H9 (cell line): Measurements from ENCODE around the gene PLXND1. TPM values are rescaled to one million over a fixed set of nuclear protein-coding genes. Genes with fewer than 3 reads are reported as not detected.

Experiments used
- DNase-seq: peaks from one replicate; pipeline ENCODE4 v3.0.0-alpha.2; 2017
- H2AFZ ChIP-seq: one replicate; pipeline ENCODE4 v1.6.1; 2013; ENCODE audit warnings: mild to moderate bottlenecking, low read length, control low read depth, moderate library complexity
- H2AK5ac ChIP-seq: 2 replicates; pipeline ENCODE4 v1.6.1; 2013; ENCODE audit warnings: low read length, control low read depth, mixed read lengths; ENCODE audit not compliant: insufficient read length
- H2BK120ac ChIP-seq: one replicate; pipeline ENCODE4 v1.6.1; 2013; ENCODE audit warnings: low read depth, mild to moderate bottlenecking, low read length, control low read depth, inconsistent platforms; ENCODE audit not compliant: poor library complexity, severe bottlenecking
- H2BK12ac ChIP-seq: 2 replicates; pipeline ENCODE4 v1.6.1; 2013; ENCODE audit warnings: low read length, control low read depth, mixed read lengths, low read depth; ENCODE audit not compliant: insufficient read length
- H2BK15ac ChIP-seq: 2 replicates; pipeline ENCODE4 v1.6.1; 2013; ENCODE audit warnings: low read depth, low read length, control low read depth
- H2BK20ac ChIP-seq: one replicate; pipeline ENCODE4 v1.6.1; 2013; ENCODE audit warnings: low read depth, mild to moderate bottlenecking, low read length, control low read depth, inconsistent platforms; ENCODE audit not compliant: poor library complexity, severe bottlenecking
- H2BK5ac ChIP-seq: 2 replicates; pipeline ENCODE4 v1.6.1; 2013; ENCODE audit warnings: low read length, control low read depth, mixed read lengths; ENCODE audit not compliant: insufficient read length
- H3K14ac ChIP-seq: 2 replicates; pipeline ENCODE4 v1.6.1; 2013; ENCODE audit warnings: low read length, control low read depth; ENCODE audit not compliant: insufficient read depth
- H3K18ac ChIP-seq: 2 replicates; pipeline ENCODE4 v1.6.1; 2013; ENCODE audit warnings: low read depth, mild to moderate bottlenecking, mixed read lengths, low read length, control low read depth; ENCODE audit not compliant: insufficient read length
- H3K23ac ChIP-seq: 2 replicates; pipeline ENCODE4 v1.6.1; 2013; ENCODE audit warnings: low read length, control low read depth, mixed read lengths, low read depth; ENCODE audit not compliant: insufficient read length
- H3K23me2 ChIP-seq: 2 replicates; pipeline ENCODE4 v1.6.1; 2013; ENCODE audit warnings: low read depth, mild to moderate bottlenecking, mixed read lengths, low read length, control low read depth; ENCODE audit not compliant: insufficient read length, poor library complexity, severe bottlenecking
- H3K27ac ChIP-seq: 2 replicates; pipeline ENCODE4 v1.5.1; 2013; ENCODE audit warnings: low read length, control low read depth, mixed read lengths, low read depth; ENCODE audit not compliant: insufficient read length
- H3K27me3 ChIP-seq: 2 replicates; pipeline ENCODE4 v1.6.1; 2013; ENCODE audit warnings: low read length, control low read depth, inconsistent platforms; ENCODE audit not compliant: insufficient read depth
- H3K4ac ChIP-seq: 2 replicates; pipeline ENCODE4 v1.6.1; 2013; ENCODE audit warnings: low read depth, mild to moderate bottlenecking, control low read depth, inconsistent platforms, low read length, moderate library complexity
- H3K4me1 ChIP-seq: 2 replicates; pipeline ENCODE4 v1.6.1; 2013; ENCODE audit warnings: low read length, control low read depth, inconsistent platforms; ENCODE audit not compliant: insufficient read depth
- H3K4me2 ChIP-seq: 2 replicates; pipeline ENCODE4 v1.6.1; 2013; ENCODE audit warnings: low read length, control low read depth, mixed read lengths; ENCODE audit not compliant: insufficient read length, insufficient read depth
- H3K56ac ChIP-seq: 2 replicates; pipeline ENCODE4 v1.6.1; 2013; ENCODE audit warnings: low read depth, mild to moderate bottlenecking, mixed read lengths, low read length, control low read depth; ENCODE audit not compliant: insufficient read length
- H3K79me1 ChIP-seq: 2 replicates; pipeline ENCODE4 v1.6.1; 2013; ENCODE audit warnings: low read depth, mild to moderate bottlenecking, moderate library complexity, low read length, control low read depth, inconsistent platforms; ENCODE audit not compliant: insufficient read depth, poor library complexity, severe bottlenecking
- H3K79me2 ChIP-seq: 2 replicates; pipeline ENCODE4 v1.6.1; 2013; ENCODE audit warnings: low read length, control low read depth, inconsistent platforms; ENCODE audit not compliant: insufficient read depth
- H3K9ac ChIP-seq: 2 replicates; pipeline ENCODE4 v1.6.1; 2013; ENCODE audit warnings: low read length, control low read depth, mixed read lengths; ENCODE audit not compliant: insufficient read length; ENCODE audit errors: extremely low read depth
- H3K9me3 ChIP-seq: one replicate; pipeline ENCODE4 v1.6.1; 2013; ENCODE audit warnings: low read depth, low read length, inconsistent platforms; ENCODE audit not compliant: control insufficient read depth
- H3T11ph ChIP-seq: one replicate; pipeline ENCODE4 v1.6.1; 2013; ENCODE audit warnings: mild to moderate bottlenecking, low read length, control low read depth, inconsistent platforms
- H4K20me1 ChIP-seq: one replicate; pipeline ENCODE4 v1.6.1; 2013; ENCODE audit not compliant: control insufficient read depth, insufficient read length, insufficient read depth
- H4K5ac ChIP-seq: 2 replicates; pipeline ENCODE4 v1.6.1; 2013; ENCODE audit warnings: low read depth, mild to moderate bottlenecking, mixed read lengths, low read length, control low read depth; ENCODE audit not compliant: insufficient read length
- H4K8ac ChIP-seq: replicated peaks from 2 replicates; pipeline ENCODE4 v1.6.1; 2013; ENCODE audit warnings: low read length, control low read depth, mixed read lengths, low read depth; ENCODE audit not compliant: insufficient read length
- H4K91ac ChIP-seq: 2 replicates; pipeline ENCODE4 v1.6.1; 2013; ENCODE audit warnings: low read depth, mild to moderate bottlenecking, moderate library complexity, mixed read lengths, low read length, control low read depth; ENCODE audit not compliant: insufficient read length
- H3K27ac Mint-ChIP-seq, 3 experiments: 2 replicates in 2 of 3; 3 replicates in 1 of 3; pipeline ENCODE4 v1.8.0; 2020 to 2021; ENCODE audit warnings: mixed read lengths in 3 of 3, mild to moderate bottlenecking in 1 of 3, moderate library complexity in 1 of 3
- H3K27me3 Mint-ChIP-seq: 2 replicates; pipeline ENCODE4 v1.8.0; 2021; ENCODE audit warnings: low read depth, mild to moderate bottlenecking, moderate library complexity, mixed read lengths
- H3K36me3 Mint-ChIP-seq, 3 experiments: 2 replicates in 2 of 3; 3 replicates in 1 of 3; pipeline ENCODE4 v1.8.0; 2020 to 2021; ENCODE audit warnings: low read depth in 3 of 3, mixed read lengths in 3 of 3; ENCODE audit not compliant: insufficient read depth in 1 of 3
- H3K4me1 Mint-ChIP-seq, 2 experiments: 2 replicates each; pipeline ENCODE4 v1.8.0; 2020; ENCODE audit warnings: mixed read lengths in 2 of 2
- H3K4me3 Mint-ChIP-seq, 2 experiments: 2 replicates in 1 of 2; 3 replicates in 1 of 2; pipeline ENCODE4 v1.8.0; 2020 to 2021; ENCODE audit warnings: mild to moderate bottlenecking in 2 of 2, mixed read lengths in 2 of 2, moderate library complexity in 1 of 2
- H3K9me3 Mint-ChIP-seq, 2 experiments: 2 replicates in 1 of 2; 3 replicates in 1 of 2; pipeline ENCODE4 v1.8.0; 2020; ENCODE audit warnings: mild to moderate bottlenecking in 2 of 2, mixed read lengths in 2 of 2, moderate library complexity in 1 of 2
- WGBS: extraction: QIAGEN DNeasy Blood & Tissue Kit; methylation state at CpG from one replicate; pipeline ENCODE4 v1.1.7; 2013; ENCODE audit warnings: missing lambda C conversion rate, low lambda C conversion rate, mixed read lengths; ENCODE audit not compliant: insufficient read length; ENCODE audit errors: extremely low coverage; 5-methylcytosine and 5-hydroxymethylcytosine counted together
- total RNA-seq: library from RNA; stranded (reverse); gene quantifications from 2 replicates; pipeline ENCODE4 v1.2.1, GENCODE V29; 2021
- TF ChIP-seq, protein P1 (sequence below): fragments of 200-600 bp; sonication (generic); conservative IDR thresholded peaks from 3 replicates; pipeline ENCODE4 v1.8.0; 2021; ENCODE audit warnings: antibody characterized with exemption, mild to moderate bottlenecking

PLXND1 gene
- total RNA-seq, 1 experiment from 2014 or later = 50.9 TPM

DNA sequence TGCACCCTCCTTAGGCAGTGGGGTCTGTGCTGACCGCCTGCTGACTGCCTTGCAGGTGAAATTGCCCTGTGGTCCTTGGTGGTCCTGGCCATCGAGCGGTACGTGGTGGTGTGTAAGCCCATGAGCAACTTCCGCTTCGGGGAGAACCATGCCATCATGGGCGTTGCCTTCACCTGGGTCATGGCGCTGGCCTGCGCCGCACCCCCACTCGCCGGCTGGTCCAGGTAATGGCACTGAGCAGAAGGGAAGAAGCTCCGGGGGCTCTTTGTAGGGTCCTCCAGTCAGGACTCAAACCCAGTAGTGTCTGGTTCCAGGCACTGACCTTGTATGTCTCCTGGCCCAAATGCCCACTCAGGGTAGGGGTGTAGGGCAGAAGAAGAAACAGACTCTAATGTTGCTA is 75.7 kb downstream of the PLXND1 start:
- Histone ChIP-seq H2BK15ac (no peak overlapping the region), H2AK5ac (no peak overlapping the region), H3K9me3 (no peaks in the 10 kb centered on the region), H3K56ac (no peak overlapping the region), H3K79me2 (no peaks in the 10 kb centered on the region), H3K9ac (no peak overlapping the region), H3K14ac (peak overlapping the region; percentile 27; the same call in 1 of the 2 replicates), H3K4me1 (peaks cover 13% of the 10 kb centered on the region; the same call in 1 of the 2 replicates), H2BK12ac (no peak overlapping the region), H4K8ac (no peak overlapping the region), H2BK20ac (no peak overlapping the region), H4K5ac (no peak overlapping the region), H3T11ph (no peak overlapping the region), H3K4me2 (no peak overlapping the region), H3K23me2 (no peaks in the 10 kb centered on the region), H3K27ac (no peak overlapping the region), H3K23ac (no peak overlapping the region), H3K4ac (no peak overlapping the region), H3K27me3 (no peaks in the 10 kb centered on the region), H4K20me1 (no peaks in the 10 kb centered on the region), H3K79me1 (no peaks in the 10 kb centered on the region), H2AFZ (no peak overlapping the region), H2BK120ac (no peak overlapping the region), H4K91ac (no peak overlapping the region), H2BK5ac (no peak overlapping the region), H3K18ac (peak overlapping the region; percentile 59)
- TF ChIP-seq, protein P1, sequence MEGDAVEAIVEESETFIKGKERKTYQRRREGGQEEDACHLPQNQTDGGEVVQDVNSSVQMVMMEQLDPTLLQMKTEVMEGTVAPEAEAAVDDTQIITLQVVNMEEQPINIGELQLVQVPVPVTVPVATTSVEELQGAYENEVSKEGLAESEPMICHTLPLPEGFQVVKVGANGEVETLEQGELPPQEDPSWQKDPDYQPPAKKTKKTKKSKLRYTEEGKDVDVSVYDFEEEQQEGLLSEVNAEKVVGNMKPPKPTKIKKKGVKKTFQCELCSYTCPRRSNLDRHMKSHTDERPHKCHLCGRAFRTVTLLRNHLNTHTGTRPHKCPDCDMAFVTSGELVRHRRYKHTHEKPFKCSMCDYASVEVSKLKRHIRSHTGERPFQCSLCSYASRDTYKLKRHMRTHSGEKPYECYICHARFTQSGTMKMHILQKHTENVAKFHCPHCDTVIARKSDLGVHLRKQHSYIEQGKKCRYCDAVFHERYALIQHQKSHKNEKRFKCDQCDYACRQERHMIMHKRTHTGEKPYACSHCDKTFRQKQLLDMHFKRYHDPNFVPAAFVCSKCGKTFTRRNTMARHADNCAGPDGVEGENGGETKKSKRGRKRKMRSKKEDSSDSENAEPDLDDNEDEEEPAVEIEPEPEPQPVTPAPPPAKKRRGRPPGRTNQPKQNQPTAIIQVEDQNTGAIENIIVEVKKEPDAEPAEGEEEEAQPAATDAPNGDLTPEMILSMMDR = no peak
- DNase-seq = no peak
- H3K27ac Mint-ChIP-seq = peak overlapping the region in 1 of 3 experiments; percentile 62; a peak in 2 of 7 replicates
- H3K36me3 Mint-ChIP-seq = no peaks in the 10 kb centered on the region; a peak in 1 of 7 replicates
- peaks cover 8% of the 10 kb centered on the region for H3K27me3 Mint-ChIP-seq
- peaks cover 41 to 52% of the 10 kb centered on the region in 2 experiments for H3K4me1 Mint-ChIP-seq
- WGBS = no CpG with 5 or more reads among the region's 13 CpGs
- H3K4me3 Mint-ChIP-seq = no peak overlapping the region; a peak in 1 of 5 replicates
- H3K9me3 Mint-ChIP-seq = no peaks in the 10 kb centered on the region
